Measurements from ENCODE around the gene CDH23. TPM values are rescaled to one million over a fixed set of nuclear protein-coding genes. Genes with fewer than 3 reads are reported as not detected.

Gene CDH23
- total and polyA plus RNA-seq, 2 experiments from 2014 or later = 0.30 to 1.5 TPM

DNA sequence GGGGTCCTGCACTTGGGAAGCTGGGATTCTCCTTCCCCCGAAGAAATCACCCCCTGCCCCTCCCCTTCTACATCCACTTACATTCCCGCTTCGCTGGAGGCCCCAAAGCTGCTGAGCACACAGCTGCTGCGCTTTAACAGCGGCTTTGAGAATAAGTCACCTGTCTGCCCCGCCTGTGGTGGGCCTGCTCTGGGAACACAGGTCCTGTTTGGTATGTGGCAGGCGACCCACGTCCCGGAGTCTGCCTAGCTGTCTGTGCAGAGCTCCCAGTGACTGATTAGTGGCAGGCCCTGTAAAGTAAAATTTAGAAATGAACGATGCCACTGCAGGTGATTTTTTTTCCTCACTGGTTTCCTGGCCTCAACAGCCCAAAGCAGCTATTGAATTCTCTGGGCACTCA, 47.0 kb downstream of the CDH23 start:
- 57% methylated on average over 9 of the region's 10 CpGs for WGBS (ENCODE audit: low lambda C conversion rate, missing lambda C conversion rate)
- no peaks in the 10 kb centered on the region for H3K9me3 ChIP-seq (ENCODE audit: low read depth)

DNA sequence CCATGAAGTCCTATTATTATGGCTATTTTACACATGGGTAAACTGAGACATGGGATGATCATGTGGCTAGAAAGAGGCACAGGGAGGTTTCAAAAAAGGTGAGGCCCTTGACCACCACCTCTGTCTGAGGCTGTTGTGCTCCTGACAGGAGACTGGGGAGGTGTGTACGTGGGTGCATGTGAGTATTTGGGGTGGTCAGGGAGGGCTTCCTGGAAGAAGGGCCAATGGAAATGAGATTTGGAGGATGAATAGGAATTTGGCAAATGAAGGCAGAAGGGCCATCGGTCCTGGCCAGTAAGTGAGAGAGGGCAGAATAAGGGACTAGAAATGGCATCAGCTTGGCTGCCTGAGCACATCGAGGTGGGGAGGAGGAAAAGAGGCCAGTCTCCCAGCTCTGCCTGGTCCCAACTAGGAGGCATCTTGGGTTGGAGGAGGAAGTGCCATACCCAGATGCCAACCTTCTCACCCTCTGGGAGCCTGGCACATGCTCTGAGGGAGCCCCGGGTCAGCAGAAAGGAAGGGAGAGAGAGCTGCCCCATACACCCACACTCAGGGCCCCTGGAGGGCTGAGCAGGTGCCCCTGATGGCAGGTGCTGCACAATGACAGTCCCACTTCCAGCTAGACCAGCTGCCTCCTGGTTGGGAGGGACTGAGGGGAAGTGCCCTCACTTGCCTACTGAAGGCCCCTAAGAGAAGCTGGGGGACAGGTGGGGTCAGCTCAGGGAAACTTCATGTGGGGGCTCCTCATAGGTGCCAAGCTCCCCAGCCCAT, 47.7 kb downstream of the CDH23 start:
- Histone ChIP-seq H3K4me2 (no peak overlapping the region), H3K79me2 (no peaks in the 10 kb centered on the region), H3K4me3 (no peak overlapping the region), H3K4me1 (ENCODE audit: insufficient read depth) (no peaks in the 10 kb centered on the region), H3K27ac (no peak overlapping the region), H3K9me3 (ENCODE audit: low read depth) (no peaks in the 10 kb centered on the region), H4K20me1 (ENCODE audit: insufficient read depth, poor library complexity, severe bottlenecking) (no peaks in the 10 kb centered on the region), H3K27me3 (no peaks in the 10 kb centered on the region), H3K36me3 (replicated peaks; ENCODE audit: insufficient read depth, low read depth) (no peaks in the 10 kb centered on the region), H3K9me2 (replicated peaks; ENCODE audit: insufficient read depth) (no peaks in the 10 kb centered on the region), H2AFZ (no peak overlapping the region)
- WGBS (ENCODE audit: low lambda C conversion rate, missing lambda C conversion rate) = 90% methylated on average over 4 of the region's 4 CpGs
- TF ChIP-seq, protein P1, sequence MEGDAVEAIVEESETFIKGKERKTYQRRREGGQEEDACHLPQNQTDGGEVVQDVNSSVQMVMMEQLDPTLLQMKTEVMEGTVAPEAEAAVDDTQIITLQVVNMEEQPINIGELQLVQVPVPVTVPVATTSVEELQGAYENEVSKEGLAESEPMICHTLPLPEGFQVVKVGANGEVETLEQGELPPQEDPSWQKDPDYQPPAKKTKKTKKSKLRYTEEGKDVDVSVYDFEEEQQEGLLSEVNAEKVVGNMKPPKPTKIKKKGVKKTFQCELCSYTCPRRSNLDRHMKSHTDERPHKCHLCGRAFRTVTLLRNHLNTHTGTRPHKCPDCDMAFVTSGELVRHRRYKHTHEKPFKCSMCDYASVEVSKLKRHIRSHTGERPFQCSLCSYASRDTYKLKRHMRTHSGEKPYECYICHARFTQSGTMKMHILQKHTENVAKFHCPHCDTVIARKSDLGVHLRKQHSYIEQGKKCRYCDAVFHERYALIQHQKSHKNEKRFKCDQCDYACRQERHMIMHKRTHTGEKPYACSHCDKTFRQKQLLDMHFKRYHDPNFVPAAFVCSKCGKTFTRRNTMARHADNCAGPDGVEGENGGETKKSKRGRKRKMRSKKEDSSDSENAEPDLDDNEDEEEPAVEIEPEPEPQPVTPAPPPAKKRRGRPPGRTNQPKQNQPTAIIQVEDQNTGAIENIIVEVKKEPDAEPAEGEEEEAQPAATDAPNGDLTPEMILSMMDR (IDR thresholded peaks at IDR 0.05; ENCODE audit: poor library complexity) = no peak
- no peak for TF ChIP-seq EZH2 (IDR thresholded peaks at IDR 0.05; ENCODE audit: borderline replicate concordance)
- no peak for TF ChIP-seq EZH2phosphoT487 (IDR thresholded peaks at IDR 0.05; ENCODE audit: low read depth, severe bottlenecking, unreplicated experiment)
- DNase-seq (ENCODE audit: low spot score) = no peak

More for the DNA sequence above, 47.0 kb downstream of the CDH23 start:
- Histone ChIP-seq H3K36me3 (replicated peaks; ENCODE audit: insufficient read depth, low read depth) (no peaks in the 10 kb centered on the region), H3K4me3 (no peak overlapping the region), H3K4me1 (ENCODE audit: insufficient read depth) (no peaks in the 10 kb centered on the region), H3K27ac (no peak overlapping the region), H2AFZ (no peak overlapping the region), H3K79me2 (no peaks in the 10 kb centered on the region), H3K27me3 (no peaks in the 10 kb centered on the region), H4K20me1 (ENCODE audit: insufficient read depth, poor library complexity, severe bottlenecking) (no peaks in the 10 kb centered on the region), H3K4me2 (no peak overlapping the region), H3K9me2 (replicated peaks; ENCODE audit: insufficient read depth) (no peaks in the 10 kb centered on the region)
- TF ChIP-seq, protein P1 (IDR thresholded peaks at IDR 0.05; ENCODE audit: poor library complexity) = no peak
- TF ChIP-seq EZH2 (IDR thresholded peaks at IDR 0.05; ENCODE audit: borderline replicate concordance) = no peak
- TF ChIP-seq EZH2phosphoT487 (IDR thresholded peaks at IDR 0.05; ENCODE audit: low read depth, severe bottlenecking, unreplicated experiment) = no peak
- DNase-seq (ENCODE audit: low spot score) = no peak

DNA sequence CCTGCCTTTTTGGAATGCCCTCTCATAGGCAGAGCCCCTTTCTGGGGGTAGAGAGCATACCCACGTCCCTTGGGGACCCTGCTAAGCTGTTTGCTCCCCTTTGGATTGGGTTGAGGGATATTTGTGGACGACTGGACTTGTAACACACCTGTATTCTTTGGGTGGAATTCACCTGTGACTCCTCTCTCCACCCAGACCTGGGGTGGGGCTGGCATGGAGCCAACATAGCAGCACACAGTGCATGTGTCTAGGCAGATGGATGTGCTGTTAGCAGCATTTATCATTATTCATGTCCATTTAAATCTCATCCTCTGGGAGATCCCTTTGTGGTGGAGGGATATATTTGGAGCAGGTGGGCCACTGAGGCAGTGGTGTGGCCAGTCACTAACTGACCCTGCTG, 51.0 kb downstream of the CDH23 start:
- no peaks in the 10 kb centered on the region for H4K20me1 ChIP-seq (ENCODE audit: insufficient read depth, poor library complexity, severe bottlenecking)
- no peaks in the 10 kb centered on the region for H3K79me2 ChIP-seq
- H3K4me2 ChIP-seq = no peak overlapping the region
- H3K9me2 ChIP-seq (replicated peaks; ENCODE audit: insufficient read depth) = no peaks in the 10 kb centered on the region
- 68% methylated on average over 2 of the region's 2 CpGs for WGBS (ENCODE audit: low lambda C conversion rate, missing lambda C conversion rate)
- no peak overlapping the region for H3K27ac ChIP-seq
- no peak for DNase-seq (ENCODE audit: low spot score)
- no peaks in the 10 kb centered on the region for H3K9me3 ChIP-seq (ENCODE audit: low read depth)
- H3K36me3 ChIP-seq (replicated peaks; ENCODE audit: insufficient read depth, low read depth) = no peaks in the 10 kb centered on the region
- no peaks in the 10 kb centered on the region for H3K27me3 ChIP-seq
- TF ChIP-seq EZH2phosphoT487 (IDR thresholded peaks at IDR 0.05; ENCODE audit: low read depth, severe bottlenecking, unreplicated experiment) (no peak), EZH2 (IDR thresholded peaks at IDR 0.05; ENCODE audit: borderline replicate concordance) (no peak)
- TF ChIP-seq, protein P1 (IDR thresholded peaks at IDR 0.05; ENCODE audit: poor library complexity) = no peak
- no peaks in the 10 kb centered on the region for H3K4me1 ChIP-seq (ENCODE audit: insufficient read depth)
- H3K4me3 ChIP-seq = no peak overlapping the region
- H2AFZ ChIP-seq = no peak overlapping the region
